Measurements from ENCODE around the gene HMCN2.

GRCh38 chr9:130323051-130323745 is 57.6 kb downstream of the HMCN2 start:
- no peak for TF ChIP-seq ZNF274 (IDR thresholded peaks at IDR 0.05; ENCODE audit: low read depth, low read length)
- TF ChIP-seq SUZ12 (IDR thresholded peaks at IDR 0.05; ENCODE audit: extremely low read depth, insufficient read depth, insufficient read length): no peak
- TF ChIP-seq YY1 (IDR thresholded peaks at IDR 0.05; ENCODE audit: insufficient read depth, insufficient read length): no peak
